Measurements from ENCODE around the gene ZIC5.

ZIC5 gene

GRCh38 chr13:99987154-99988019, 15.8 kb upstream of the ZIC5 start:
- DNase-seq = no peak

- DNase-seq = no peak
These were observed 15.2 kb upstream of the ZIC5 start for GRCh38 chr13:99986741-99987140.

- DNase-seq = no peak
These were observed 14.4 kb upstream of the ZIC5 start for GRCh38 chr13:99985886-99986527.

GRCh38 chr13:99985241-99985874, 13.8 kb upstream of the ZIC5 start:
- DNase-seq = no peak

GRCh38 chr13:99984461-99985240, 13.1 kb upstream of the ZIC5 start:
- DNase-seq = no peak

GRCh38 chr13:99983499-99984401, 12.2 kb upstream of the ZIC5 start:
- no peak for DNase-seq

GRCh38 chr13:99982731-99983498, 11.3 kb upstream of the ZIC5 start:
- no peak for DNase-seq

- no peak for DNase-seq
These were observed 10.6 kb upstream of the ZIC5 start for GRCh38 chr13:99982036-99982730.

- DNase-seq = no peak
These were observed 10.1 kb upstream of the ZIC5 start, which contains the start of gene ZIC2 for GRCh38 chr13:99981735-99982035. Gene ZIC2, plus strand, starts transcription at chr13:99981784. Its CDS starts 281 bp downstream, at chr13:99982065.

GRCh38 chr13:99980824-99981734, 9.5 kb upstream of the ZIC5 start:
- no peak for DNase-seq

- no peak for DNase-seq
These were observed 8.7 kb upstream of the ZIC5 start for GRCh38 chr13:99980201-99980823.

GRCh38 chr13:99979453-99980200, 8.1 kb upstream of the ZIC5 start:
- no peak for DNase-seq

- DNase-seq = no peak
These were observed 7.4 kb upstream of the ZIC5 start for GRCh38 chr13:99978799-99979452.

GRCh38 chr13:99977912-99978798, 6.6 kb upstream of the ZIC5 start:
- no peak for DNase-seq

GRCh38 chr13:99977334-99977911, 5.9 kb upstream of the ZIC5 start:
- DNase-seq = no peak

- DNase-seq = no peak
These were observed 5.0 kb upstream of the ZIC5 start for GRCh38 chr13:99976575-99976974.
